OCI-M2 (cell line): ENCODE results near the gene BARX1.

ENCODE experiments used
- DNase-seq: peaks from one replicate; lab custom pipeline; 2025; ENCODE audit not compliant: unreplicated experiment; lab: John Stamatoyannopoulos, UW

The BARX1 gene

GRCh38 chr9:93918061-93918460 lies 37.1 kb downstream of the BARX1 start:
- no peak for DNase-seq

DNA sequence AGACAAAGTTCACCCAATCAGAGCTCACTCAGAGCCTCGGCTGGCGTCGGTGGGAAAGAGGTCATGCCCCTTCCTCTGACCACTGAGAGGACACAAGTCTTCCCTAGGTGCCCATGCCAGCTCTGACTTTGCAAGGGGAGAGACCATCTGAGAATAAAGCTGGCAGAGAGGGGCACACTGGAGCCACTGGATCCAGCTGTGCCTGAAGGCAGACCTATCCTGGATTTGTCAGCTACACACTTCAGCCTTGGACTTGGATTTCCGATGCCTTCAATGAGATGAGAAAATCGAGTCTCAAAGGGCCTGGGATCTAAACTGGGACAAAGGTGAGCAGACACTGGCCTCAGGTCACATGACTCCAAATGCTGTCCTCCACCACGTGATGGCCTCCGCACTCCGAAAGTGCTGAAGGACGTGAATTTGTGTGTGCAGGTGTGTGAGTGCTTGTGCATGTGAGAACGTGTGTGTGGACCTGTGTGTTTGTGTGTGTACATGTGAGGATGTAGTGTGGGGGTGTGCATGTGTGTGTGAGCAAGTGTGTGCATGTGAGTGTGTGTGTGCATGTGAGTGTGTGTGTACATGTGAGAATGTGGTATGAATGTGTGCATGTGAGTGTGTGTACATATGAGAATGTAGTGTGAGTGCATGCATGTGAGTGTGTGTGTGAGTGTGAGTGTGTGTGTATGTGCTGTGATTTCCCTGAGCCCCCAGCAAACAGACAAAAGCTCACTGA lies 37.9 kb downstream of the BARX1 start:
- no peak for DNase-seq

- no peak for DNase-seq
Observed at GRCh38 chr9:93916358-93916757, 38.8 kb downstream of the BARX1 start.

GRCh38 chr9:93911801-93912554 lies 43.2 kb downstream of the BARX1 start:
- DNase-seq, result no peak

- DNase-seq, result no peak
Observed at GRCh38 chr9:93911136-93911745, 43.9 kb downstream of the BARX1 start.

DNA sequence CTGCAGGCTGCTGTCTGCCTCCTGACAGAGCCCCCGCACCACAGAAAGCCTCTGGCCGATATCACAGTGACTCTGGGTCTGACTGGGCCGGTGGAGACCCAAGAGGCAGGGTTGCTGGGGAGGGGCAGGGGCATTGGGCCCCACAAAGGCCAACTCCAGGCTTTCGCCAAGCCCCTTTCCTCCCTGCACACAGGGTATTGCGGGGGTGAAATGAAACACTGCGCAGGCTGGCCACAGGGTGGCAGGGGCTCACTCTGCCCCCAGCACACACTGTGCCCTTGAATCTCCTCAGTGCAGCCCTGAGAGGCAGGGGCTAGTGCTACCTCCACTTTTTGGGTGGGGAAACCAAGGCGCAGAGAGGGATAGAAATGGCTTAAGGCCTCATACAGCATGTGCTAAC lies 44.6 kb downstream of the BARX1 start:
- no peak for DNase-seq

GRCh38 chr9:93910196-93910595 lies 45.0 kb downstream of the BARX1 start:
- no peak for DNase-seq

GRCh38 chr9:93909242-93909616 lies 45.9 kb downstream of the BARX1 start:
- DNase-seq, result no peak

DNA sequence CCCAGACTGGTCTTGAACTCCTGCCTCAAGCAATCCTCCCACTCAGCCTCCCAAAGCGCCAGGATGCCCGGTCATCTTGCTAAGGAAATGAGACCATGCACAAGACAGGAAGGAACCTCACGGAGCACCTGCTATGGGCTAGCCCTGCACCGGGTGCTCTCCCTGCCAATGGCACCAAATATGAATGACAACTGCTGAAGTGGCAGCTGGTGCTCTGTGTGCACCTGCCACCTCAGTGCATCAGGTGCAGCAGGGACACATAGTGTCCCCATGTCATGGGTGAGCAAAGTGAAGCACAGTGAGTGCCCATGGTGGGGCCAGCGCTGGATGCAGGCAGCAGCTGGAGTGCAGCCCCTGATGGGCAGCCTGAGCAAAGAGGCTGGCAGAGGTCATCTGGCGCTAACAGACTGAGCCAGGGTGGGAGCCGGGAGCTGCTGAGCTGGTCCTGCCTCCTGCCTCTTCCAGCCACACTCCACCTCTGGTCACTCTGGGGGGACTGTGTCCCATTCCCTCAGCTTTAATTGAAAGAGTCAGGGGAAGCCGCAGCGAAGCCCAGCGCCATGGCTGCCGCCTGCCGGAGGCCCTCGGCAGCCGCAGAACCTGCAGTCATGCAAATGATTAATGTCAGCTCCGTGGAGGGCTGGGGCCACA lies 46.4 kb downstream of the BARX1 start:
- DNase-seq, result no peak

DNA sequence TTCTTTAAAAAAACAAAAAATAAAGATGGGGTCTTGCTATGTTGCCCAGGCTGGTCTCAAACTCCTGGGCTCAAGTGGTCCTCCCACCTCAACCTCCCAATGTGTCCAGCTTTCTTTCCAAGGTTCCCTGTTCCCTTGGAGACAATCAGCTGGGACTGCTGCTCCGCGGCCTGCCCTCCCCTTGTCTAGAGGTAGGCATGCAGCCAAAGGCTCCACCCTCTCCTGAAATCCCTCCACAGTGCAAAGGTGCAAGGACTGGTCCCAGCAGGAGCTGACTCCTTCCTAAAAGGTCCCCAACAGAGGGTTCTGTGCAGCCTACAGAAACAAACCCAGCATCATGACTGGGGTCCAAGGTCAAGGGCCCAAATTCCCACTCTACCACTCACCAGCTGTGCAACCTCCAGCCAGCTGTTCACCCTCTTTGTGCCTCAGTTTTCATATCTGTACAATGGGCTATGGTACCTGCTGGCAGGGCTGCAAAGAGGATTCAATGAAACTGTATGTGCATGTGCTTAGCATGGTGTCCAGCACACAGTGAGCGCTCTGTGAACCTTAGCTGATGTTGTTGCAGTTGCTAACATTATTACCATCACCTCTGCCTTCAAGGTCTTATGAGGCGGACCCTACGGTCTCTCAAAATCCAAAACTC lies 47.5 kb downstream of the BARX1 start:
- DNase-seq, result no peak

DNA sequence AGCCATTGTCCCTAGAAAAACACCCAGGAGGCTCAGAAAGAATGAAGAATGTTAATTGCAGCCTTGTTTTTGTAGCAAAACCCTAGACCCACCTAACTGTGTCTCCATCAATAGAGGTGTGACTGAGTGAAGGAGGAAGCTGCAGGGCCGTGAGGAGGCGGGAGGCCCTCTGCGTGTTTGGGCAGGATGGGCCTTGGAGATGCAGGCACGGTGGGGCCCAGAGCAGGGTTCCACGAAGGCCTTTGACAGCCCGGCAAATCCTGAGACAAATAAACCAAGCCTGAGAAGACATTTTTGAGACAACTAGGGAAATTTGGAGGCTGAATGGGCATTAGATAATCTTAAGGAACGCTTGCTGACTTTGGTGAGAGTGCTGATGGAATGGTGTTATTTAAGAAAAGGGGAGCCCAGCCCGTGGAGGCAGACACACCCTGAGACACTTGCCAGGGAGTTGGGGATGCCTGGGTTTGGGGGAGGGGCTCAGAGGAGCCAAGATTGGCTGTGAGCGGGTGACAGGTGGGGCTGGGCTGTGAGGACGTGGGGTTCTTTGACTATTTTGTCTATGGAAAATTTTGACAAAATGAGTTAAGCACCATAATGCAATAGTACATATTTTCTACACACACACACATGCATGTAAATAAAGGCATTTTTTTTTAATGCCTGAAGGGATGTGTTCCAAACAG lies 48.8 kb downstream of the BARX1 start:
- DNase-seq, result no peak

GRCh38 chr9:93905473-93906133 lies 49.6 kb downstream of the BARX1 start:
- no peak for DNase-seq

DNA sequence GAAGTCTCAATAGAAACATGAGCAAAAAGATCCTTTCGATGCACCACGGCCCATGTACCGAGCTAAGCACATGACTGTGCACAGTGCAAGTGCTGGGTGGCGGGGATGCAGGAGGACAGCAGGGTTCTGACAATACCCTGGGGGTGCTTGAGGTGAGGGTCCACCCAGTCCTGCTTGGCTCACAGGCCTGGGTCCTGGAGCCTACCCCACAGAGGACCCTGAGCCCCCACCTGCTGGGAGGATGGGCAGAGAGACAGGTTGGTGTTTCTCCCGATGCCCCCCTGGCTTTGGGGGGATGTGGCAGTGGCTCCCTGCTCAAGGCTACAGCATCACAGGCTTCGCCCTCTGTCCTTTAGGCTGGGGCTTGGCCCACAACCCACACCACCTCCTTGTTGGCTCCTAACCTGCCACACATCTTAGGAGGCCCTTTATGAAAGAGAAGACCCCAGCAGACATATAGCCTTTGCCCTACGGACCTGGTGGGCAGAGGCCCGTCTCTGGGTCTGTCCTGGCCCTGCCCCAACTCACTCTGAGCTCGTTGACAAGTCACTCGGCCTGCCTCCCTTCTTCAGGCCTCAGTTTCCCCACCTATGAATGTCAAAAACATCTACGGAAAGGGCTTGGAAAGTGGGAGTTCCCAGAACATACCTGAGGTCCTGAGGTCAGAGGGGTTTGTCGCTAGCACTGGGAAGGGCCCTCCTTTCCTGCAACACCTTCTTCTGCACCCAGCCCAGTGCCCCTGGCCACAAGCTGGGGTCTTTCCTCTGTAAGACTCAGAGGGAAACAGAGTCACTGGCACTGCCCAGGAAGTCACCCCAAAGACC lies 50.3 kb downstream of the BARX1 start:
- no peak for DNase-seq

DNA sequence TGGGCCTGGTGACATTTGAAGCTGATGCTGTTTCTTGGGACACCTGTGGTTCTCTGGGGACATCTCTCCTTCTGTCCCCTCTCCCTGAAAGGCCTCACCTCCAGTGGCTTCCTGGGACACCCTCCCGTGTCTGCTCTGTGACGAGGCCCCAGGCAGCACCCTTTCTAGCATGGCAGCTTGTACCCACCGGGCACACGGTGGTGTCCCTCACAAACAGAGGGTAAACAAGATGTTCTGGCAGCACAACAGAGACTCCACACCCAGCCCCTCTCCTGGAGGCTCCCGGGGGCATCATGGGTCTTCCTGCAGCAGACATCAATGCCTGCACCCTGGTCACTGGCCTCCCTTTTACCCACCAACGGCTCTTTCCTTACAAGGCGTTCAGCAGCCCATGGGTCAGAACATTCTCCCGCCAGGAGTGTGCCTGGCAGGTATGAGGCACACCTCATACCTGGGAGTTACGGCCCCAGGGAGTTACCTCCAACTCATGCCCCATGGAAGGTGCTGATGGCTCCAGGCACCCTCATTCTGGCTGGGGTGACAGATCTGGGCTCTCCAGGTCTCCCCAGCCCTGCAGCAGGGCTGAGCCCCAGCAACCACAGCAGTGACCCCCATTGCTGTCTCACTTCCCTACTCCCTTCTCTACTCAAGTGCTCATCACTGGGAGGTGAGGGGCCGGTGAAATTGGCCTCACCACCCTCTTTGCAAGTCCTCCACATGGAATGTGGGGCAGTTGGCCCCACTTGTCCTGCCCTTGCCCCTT lies 51.1 kb downstream of the BARX1 start:
- no peak for DNase-seq

DNA sequence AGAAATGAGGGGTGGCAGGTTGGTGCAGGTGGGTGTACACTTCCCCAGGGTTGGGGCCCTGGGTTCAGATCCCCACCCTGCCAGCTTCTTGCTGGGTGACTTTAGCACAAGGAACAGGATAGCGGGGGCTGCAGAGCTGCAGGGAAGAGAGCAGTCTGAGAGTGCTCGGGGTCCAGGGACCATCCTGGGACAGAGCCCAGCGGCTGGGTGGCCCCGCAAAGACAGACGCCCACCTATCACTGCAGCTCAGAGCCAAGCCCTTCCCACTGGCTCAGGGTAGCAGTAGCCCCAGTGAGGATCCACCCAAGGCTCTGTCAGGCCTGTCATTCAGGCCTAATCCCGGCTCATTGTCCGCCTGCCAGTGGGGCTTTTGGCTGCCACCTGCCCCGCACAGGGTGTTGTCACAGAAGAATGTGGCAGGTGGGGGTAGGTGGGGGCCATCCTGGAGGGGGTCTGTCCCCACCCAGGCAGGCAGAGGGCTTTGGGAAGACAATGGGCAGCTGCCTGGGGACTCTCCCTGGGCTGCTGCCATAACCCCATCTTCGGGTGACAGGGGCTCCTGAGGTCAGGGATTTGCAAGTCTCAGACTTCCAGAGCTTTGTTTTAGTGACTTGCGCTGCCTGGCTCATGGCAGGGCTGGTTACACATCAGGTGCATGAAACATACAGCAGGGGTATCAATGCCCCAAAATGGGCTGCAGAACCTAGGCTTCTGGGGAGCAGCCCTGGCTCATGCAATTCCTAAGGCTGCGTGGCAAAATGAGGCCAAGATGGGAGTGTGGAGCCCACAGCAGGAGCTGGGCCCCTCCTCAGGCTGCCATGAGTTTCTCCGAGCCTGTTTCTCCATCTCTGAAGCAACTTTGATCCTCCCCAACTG lies 52.1 kb downstream of the BARX1 start:
- DNase-seq, result no peak

GRCh38 chr9:93902051-93902779 lies 52.9 kb downstream of the BARX1 start:
- DNase-seq, result no peak
